KBM-7 (cell line): Measurements from ENCODE around the gene HYAL3.
A peak's percentile ranks its signal among the peaks of the same experiment; 100 is the strongest.
"Not testable (repeated sequence)": the region's sequence is repeated elsewhere in the genome, so short reads cannot be mapped to it uniquely, and the experiment has no call there.

Experiments
- DNase-seq: peaks from one replicate; pipeline ENCODE4 v3.0.0-alpha.2; 2015
- in situ Hi-C: fragments of 300-500 bp; cut with MboI; formaldehyde crosslinking; loops from 2 replicates; pipeline ENCODE4 v1.14.3; 2020; ENCODE audit warnings: low sequenced_read_pairs, low pct_unique_long_range_greater_than_20kb, mixed read lengths

HYAL3 gene

DNA sequence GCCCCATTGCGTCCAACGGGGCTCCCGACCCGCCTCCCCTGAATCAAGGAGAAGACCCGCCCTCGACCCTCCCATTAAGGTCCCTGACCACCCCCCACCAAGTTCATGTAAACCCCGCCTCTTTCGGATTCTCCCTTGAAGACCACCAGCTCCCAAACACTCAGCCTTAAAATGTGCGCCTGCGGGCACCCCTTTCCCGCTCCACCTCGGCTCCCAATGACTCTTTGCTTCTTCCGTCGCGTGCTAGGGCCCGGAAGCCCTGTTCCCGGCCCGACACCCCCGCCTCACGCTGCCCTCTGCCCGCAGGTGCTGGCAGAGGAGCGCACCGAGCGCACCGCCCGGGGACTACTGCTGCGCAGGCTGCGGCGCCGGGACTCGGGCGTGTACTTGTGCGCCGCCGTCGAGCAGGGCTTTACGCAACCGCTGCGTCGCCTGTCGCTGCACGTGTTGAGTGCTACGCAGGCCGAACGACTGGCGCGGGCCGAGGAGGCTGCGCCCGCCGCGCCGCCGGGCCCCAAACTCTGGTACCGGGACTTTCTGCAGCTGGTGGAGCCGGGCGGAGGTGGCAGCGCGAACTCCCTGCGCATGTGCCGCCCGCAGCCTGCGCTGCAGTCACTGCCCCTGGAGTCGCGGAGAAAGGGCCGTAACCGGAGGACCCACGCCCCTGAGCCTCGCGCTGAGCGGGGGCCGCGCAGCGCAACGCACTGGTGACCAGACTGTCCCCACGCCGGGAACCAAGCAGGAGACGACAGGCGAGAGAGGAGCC is 23.0 kb downstream of the HYAL3 start:
- in situ Hi-C loops, result no loop called here
- DNase-seq, result no peak

DNA sequence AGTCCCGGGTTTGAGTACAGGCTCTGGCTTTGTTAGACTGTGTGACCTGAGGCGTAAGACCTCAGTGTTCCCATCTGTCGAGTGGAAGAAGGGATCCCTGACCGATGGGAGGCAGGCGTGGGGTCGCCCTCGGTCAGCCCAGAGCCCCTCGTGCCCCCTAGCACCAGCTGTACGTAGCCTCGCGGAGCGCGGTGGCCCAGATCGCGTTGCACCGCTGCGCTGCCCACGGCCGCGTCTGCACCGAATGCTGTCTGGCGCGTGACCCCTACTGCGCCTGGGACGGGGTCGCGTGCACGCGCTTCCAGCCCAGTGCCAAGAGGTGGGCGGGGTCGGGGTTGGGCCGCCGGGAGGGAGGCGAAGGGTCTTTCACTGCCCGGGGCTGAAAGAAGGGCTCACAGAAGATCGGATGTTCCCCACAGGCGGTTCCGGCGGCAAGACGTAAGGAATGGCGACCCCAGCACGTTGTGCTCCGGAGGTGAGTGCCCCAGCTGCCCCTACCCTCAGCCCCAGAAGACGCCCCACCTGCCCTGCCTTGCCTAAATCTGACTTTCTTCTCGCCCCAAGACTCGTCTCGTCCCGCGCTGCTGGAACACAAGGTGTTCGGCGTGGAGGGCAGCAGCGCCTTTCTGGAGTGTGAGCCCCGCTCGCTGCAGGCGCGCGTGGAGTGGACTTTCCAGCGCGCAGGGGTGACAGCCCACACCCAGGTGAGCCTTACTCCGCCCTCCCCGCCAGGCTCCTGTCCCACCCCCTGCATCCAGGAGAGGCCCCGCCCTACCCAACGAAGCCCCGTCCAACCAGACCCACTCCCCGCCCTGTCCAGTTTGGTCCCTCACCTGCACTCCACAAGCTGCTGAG is 23.8 kb downstream of the HYAL3 start:
- in situ Hi-C loops, result no loop called here

DNA sequence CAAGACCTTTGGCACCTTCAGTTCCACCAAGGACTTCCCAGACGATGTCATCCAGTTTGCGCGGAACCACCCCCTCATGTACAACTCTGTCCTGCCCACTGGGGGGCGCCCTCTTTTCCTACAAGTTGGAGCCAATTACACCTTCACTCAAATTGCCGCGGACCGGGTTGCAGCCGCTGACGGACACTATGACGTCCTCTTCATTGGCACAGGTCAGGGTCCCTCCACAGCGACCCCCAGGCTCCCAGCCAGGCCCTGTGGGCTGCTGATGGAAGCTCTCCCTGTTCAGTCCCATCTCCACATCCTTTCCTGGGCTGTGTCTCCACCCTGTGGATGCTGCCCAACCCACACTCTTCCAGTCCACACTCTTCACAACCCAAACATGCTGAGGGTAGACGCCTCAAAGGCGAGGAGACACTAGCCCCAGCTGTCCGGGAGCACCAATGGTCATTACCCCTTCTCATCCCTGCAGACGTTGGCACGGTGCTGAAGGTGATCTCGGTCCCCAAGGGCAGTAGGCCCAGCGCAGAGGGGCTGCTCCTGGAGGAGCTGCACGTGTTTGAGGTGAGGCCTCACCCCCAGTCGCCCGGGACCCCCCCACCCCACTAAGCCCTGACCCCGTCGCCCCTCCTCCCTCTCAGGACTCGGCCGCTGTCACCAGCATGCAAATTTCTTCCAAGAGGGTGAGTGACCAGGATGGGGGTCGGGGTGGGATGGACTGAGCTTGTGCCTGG is 24.7 kb downstream of the HYAL3 start:
- DNase-seq, result peak; percentile 84
- in situ Hi-C loops, result no loop called here

More for the DNA sequence above, 23.8 kb downstream of the HYAL3 start:
- no peak for DNase-seq

DNA sequence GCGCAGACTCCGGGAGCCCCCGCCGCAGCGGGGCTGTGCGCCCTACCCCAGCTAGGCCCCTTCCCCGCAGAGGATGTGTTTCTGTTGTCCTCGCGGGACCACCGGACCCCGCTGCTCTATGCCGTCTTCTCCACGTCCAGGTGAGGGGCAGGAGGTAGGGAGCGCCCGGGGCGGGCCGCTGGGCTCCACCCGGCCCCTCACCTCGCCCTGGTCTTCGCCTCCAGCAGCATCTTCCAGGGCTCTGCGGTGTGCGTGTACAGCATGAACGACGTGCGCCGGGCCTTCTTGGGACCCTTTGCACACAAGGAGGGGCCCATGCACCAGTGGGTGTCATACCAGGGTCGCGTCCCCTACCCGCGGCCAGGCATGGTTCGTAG is 25.5 kb downstream of the HYAL3 start:
- in situ Hi-C loops, result no loop called here
- no peak for DNase-seq

DNA sequence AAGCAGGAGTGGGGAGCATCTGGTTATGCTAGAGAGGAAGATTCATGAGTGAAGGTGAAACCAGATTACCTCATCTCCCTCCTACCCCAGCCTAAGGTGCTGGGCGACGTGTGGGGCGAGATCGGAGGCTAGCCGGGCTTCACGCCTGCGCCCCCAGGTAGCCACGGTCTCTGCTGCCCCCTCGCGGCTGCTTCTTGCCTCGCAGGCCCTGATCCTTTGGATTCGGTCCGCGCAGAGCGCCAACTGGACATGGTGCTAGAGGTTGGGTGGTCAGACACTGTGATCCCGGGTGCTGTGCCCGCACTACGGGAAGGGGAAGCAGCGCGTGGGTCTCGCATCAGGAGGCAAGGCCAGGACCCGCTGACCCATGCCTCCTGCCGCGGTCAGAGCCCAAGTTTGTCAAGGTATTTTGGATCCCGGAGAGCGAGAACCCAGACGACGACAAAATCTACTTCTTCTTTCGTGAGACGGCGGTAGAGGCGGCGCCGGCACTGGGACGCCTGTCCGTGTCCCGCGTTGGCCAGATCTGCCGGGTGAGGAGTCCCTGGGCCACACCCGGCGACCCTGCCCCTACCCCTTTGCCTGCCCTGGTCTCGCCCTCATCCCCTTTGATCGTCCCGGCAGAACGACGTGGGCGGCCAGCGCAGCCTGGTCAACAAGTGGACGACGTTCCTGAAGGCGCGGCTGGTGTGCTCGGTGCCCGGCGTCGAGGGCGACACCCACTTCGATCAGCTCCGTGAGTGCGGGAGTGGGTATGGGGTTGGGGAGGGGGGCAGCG is 26.1 kb downstream of the HYAL3 start:
- in situ Hi-C loops, result no loop called here
- peak; percentile 84 for DNase-seq

DNA sequence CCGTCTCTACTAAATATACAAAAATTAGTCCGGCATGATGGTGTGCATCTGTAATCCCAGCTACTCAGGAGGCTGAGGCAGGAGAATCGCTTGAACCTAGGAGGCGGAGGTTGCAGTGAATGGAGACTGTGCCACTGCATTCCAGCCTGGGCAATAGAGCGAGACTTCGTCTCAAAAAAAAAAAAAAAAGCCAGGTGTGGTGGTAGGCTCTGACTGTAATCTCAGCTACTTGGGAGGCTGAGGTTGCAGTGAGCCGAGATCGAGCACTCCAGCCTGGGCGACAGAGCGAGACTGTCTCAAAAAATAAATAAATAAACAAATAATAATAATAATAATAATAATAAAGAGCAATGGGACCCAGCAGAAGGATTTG is 26.7 kb downstream of the HYAL3 start:
- in situ Hi-C loops, result not testable (repeated sequence)

DNA sequence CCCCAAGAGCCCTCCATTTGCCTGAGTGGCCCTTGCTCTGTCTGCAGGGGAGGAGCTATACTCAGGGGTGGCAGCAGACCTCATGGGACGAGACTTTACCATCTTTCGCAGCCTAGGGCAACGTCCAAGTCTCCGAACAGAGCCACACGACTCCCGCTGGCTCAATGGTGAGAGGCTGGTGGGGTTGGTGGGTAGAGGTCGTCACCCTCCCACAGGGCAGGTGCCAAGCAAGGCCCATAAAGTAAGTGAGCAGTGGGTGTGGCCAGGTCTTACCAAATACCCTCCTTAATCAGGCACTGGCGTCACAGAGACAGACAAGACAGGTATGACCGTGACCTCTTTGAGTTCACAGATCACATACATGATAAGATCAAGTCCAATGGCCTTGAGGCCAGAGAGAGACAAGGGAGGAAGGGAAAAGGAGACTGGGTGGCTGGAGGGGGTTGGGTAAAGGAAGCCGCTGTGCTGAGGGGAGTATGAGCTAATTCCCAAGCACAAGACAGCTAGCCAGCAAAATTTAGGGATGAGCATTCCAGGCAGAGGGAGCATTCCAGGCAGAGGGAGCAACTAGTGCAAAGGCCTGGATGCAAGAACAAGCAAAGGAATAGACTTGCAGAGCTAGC is 27.8 kb downstream of the HYAL3 start:
- DNase-seq, result no peak

More for the DNA sequence above, 26.7 kb downstream of the HYAL3 start:
- not testable (repeated sequence) for DNase-seq

DNA sequence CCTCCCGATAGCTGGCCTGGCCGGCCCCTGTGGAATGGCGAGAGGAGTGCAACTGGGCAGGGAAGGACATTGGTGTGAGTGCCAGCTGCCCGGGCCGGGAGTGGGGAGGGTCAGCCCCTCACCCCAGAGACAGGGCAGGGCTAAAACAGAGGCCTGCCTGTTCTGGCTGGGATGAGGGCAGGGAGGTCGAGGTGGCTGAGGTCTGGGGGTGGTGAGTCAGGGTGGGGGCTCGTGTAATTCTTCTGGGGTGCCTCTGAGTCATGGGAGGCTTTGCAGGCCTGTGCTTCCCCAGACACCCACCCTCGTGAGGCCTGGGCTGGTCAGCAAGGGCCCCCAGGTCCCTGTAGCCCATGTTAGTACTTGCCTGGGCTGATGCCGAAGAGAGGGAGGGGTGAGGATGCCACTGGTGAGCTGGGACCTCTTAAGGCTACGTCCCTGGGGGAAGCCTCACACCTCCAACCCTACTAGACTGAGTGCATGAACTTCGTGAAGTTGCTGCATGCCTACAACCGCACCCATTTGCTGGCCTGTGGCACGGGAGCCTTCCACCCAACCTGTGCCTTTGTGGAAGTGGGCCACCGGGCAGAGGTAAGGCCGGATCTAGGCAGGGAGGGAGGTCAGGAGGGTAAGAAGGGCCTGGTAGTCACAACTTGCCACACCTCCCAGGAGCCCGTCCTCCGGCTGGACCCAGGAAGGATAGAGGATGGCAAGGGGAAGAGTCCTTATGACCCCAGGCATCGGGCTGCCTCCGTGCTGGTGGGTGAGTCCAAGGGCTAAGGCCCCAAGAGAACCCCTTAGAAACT is 28.6 kb downstream of the HYAL3 start:
- no peak for DNase-seq
- in situ Hi-C loops, result no loop called here

More for the DNA sequence above, 27.8 kb downstream of the HYAL3 start:
- in situ Hi-C loops, result no loop called here

DNA sequence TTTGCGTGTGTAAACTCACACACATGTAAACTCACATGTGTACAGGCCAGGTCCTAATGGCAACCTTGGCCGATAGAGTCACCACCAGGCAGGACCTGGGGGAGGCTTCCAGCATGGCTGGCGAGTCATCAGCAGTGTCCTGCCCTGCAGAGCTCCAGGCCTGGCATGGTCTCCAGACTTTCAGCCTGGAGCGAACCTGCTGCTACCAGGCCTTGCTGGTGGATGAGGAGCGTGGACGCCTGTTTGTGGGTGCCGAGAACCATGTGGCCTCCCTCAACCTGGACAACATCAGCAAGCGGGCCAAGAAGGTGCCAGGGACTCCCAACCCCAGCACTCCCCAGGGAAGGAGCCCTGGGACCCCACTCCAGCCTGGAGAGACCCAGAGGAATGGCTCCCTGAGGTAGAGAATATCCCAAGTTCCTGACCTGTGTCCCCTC is 29.2 kb downstream of the HYAL3 start:
- in situ Hi-C loops, result no loop called here
- no peak for DNase-seq

DNA sequence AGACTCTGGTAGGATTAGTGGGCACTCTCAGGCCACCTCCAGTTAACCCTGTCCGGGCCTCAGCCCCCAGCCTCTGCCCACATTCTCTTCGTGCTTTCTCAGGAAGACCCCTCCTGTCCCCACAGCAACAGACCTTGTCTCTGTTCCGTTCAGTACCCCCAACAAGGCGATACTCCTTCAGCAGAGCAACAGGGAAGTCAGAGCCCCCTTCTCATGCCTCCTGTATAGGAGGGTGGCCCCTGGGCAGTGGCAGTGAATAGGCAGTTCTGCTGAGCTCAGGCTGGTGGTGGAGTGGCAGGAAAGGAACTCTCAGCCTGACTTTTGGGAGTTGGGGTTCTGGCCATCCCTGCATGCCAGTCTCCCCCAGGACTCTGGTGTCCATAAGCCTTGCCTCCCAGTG is 29.7 kb downstream of the HYAL3 start:
- in situ Hi-C loops, result no loop called here
- DNase-seq, result no peak

DNA sequence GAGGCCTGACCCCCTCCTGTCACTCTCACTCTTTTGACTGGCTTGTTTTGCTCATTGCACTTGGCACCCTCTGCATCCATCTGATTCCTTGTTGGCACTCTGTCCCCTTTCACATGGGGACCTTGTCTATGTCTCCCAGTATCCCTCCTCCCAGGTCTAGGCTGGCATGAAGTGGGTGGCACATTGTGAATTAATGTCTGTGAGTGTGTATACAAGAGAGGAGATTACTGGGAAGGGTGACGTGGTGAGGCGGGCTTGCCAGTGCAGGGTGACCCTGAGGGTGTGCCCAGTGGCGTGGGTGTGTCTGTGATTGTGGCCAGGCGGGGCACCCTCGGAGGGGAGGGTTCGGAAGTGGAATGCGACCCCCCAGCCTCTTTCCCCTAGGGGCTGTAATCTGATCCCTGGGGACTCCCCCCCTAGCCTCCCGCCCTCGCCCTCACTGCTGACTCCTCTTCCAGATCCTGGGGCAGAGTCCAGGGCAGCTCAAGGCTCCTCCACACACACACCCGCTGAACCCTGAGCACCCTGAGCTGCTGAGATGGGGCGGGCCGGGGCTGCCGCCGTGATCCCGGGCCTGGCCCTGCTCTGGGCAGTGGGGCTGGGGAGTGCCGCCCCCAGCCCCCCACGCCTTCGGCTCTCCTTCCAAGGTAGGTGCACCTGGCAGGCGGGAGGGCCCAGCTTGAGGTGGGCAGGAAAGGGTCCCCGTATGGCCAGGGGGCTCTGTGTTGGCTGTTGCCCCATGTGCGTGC is 30.3 kb downstream of the HYAL3 start, which contains the start of gene SEMA3B:
SEMA3B (plus strand) TSS at position 445 of the 749 bp plus-strand sequence; CDS start at position 539, 94 bp downstream.
- in situ Hi-C loops, result no loop called here
- DNase-seq, result no peak

DNA sequence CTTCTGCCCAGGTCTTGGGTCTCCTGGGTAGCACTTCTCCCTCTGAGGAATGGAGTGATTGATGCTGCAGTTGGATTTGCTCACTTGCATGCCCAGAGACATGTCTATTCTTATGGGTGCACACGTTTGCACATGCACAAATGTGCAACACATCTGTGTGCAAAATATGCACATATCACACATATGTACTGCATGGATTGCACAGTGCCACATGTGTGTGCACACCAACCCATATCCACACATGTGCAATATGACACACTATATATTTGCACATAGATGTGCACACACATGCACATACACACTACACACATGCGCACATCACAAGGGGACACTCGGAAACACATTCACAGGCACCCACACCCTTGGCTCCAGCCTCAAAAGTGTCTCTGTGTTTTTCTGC is 30.9 kb downstream of the HYAL3 start:
- in situ Hi-C loops, result no loop called here
- DNase-seq, result no peak

DNA sequence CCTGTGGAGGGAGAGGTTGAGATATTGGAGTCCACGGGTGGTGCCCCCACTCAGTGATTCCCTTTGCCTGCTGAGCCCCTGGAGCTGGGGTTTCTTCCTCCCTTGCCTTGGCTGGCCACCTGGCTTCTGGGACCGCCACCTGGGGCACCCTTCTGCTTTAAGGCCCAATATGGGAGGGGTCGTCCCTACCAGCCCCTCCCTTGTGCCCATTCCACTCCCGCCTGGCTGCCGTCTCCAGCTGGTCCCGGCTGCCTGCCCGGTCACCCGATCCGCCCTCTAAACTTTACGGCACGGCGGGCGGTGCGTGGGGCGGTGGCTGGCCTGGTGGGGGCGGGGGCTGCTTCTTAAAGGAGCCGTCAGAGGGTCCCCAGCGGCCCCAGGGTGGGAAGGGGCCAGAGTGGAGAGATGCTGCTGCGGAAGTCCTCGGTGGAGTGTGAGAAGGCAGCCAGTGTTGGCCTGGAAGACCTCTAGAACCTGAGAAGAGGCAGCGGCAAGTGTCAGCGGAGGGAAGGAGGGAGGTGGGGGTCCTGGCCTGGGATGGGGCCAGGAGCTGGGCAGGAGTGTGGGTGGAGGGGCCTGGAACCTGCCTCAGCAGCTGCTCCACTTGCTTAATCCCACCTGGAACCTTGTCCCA is 31.8 kb downstream of the HYAL3 start:
- in situ Hi-C loops, result no loop called here
- no peak for DNase-seq

DNA sequence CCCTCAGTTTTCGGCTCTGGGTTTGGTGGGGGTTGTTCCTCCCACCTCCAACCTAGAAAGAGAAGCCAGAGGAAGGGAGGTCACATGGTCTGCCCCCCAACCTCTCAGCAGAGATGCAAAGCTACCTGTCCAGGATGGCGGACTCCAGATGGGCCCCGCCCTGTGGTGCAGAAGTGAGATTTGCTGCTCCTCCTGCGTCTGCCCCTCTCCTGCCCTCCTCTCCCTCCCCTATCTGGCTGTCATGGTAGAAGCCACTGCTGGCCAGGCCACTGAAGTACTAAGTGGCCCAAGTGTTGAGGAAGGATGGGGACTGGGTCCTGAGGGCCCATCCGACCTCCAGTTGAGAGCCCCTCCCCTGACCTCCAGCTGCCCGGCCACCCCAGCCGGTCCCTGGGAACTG is 32.4 kb downstream of the HYAL3 start:
- in situ Hi-C loops, result no loop called here
- DNase-seq, result no peak

DNA sequence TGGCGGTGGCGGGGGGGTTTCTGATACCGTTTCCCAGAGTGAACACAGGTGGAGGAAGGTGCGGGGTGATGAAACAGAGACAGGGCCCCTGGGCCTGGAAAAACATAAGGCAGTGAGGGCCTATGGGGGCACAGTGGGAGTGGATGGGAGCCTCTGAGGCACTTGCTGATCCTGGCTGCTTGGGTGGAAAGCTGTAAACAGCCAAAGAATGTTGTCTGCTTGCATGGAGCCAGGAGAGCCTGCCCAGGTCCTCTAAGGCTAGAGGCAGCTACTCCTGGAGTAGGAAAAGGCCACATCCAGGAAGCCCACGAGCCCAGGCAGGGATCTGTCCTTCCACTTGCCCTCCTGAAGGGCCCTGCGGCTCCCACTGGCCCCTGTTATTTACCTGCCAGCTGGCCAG is 33.2 kb downstream of the HYAL3 start:
- in situ Hi-C loops, result no loop called here
- no peak for DNase-seq

DNA sequence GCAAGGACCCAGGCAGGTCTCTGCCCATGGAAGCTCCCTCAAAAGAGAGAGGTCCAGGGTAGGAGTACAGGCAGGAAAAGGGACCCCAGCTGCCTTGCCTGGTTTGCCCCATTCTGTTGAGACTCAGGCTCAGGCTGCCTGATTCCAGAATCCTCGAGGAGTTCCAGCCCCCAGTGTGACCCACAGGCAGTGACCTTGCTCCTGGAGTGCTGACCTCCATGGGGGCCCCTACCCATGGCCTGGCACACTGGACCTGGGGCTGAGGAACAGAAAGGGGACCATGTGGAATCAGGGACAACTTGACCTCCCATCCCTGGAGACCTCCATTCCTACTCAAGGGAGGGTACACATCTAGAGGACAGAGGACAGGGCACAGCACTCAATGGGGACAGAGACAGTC is 33.6 kb downstream of the HYAL3 start:
- in situ Hi-C loops, result no loop called here
- no peak for DNase-seq
